Measurements from ENCODE around the gene ATXN7L1. TPM values are rescaled to one million over a fixed set of nuclear protein-coding genes. Genes with fewer than 3 reads are reported as not detected.
"Not testable (repeated sequence)": the region's sequence is repeated elsewhere in the genome, so short reads cannot be mapped to it uniquely, and the experiment has no call there.

ATXN7L1 gene
- total RNA-seq, 1 donor from 2014 or later = 8.8 TPM

DNA sequence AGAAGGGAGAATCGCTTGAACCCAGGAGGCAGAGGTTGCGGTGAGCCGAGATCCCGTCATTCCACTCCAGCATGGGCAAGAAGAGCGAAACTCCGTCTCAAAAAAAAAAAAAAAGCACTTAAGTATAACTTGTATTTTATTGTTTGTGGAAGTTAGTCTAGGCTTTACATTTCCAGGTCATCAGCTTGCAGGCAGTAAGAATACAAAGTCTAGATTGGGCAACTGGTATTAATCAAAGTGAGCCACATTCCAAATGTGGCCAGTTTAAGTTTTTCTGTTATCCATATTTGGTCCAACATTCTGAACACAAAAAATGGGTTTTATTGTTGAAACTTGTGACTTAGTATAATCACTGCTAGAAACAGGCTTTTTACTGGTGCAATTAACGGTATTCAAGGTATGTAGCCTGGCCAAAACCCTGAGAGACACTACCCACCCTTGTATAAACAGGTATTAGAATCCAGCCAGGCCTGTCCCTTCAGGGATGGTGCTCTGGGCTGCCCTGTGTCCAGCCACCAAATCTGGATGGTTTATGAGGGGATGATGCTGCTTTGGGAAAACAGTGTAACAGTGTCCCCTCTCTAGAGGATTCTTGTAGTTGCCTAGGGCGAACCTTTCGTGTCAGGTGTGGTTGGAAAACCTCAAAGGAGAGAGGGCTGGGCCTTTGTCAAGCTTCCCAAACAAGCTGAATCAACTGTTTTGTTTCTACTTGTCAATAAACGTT lies 173.0 kb downstream of the ATXN7L1 start:
- DNase-seq = no peak

DNA sequence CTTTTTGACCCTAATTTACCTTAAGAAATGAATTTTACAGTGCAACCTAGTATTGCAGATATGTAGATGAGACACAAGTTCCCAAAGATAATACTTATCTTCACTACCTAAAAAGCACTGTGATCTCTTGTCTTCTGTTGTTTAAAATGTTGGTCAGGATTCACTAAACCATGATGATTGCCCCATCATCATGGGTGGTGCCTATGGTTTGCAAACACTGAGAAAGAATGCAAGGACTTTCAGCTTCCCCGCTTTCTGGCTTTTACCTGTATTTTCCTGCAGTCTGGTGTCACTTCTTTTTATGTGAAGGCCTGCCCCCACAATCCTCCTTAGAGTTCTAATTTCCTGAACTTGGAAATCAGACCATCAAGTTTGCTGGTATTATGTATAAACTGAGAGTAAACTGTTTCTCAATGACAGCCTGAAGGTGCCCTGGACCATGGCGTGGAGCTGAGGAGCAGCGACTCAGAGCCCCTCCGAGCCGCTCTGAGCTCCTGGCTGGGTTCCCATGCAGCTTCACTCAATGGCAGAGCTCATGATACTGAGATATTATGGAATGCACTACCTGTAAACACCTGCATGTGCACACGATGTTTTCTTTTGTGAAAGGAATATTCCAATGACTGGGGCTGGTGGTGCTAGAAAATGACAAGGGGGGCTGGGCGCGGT lies 176.7 kb downstream of the ATXN7L1 start:
- DNase-seq = no peak

DNA sequence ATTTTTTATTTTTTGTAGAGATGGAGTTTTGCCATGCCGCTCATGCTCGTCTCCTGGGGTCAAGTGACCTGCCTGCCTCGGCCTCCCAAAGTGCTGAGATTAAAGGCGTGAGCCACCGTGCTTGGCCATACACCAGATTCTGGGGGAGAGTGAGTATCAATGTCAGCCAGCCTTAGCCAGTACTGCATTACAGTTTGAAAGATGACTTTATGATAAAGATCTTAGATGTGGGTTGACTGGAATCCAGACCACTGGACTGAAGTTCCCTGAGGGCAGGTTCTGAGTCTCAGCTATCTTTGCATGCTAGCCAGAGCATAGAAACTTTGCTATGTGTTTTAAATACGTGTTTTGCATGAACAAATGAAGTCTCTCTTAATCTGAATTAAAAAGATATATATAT lies 177.9 kb downstream of the ATXN7L1 start:
- DNase-seq = no peak

DNA sequence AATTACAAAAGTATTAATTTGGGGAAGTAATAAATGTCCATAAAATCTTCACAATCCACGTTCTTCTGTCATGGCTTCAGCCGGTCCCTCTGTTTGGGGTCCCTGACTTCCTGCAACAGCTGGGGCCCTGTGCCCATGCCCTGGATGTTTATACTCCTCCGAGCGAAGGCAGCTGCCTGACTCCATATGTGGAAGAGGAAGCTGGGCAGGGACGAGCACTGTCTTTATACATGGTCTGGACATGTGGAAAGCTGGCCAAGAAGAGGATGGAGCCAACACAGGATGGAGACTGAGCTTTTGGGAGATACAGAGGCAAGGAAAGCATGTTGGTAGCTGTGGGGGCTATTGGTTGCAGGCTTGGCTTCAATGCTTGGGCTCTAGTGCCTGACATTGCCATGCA lies 178.6 kb downstream of the ATXN7L1 start:
- no peak for DNase-seq

DNA sequence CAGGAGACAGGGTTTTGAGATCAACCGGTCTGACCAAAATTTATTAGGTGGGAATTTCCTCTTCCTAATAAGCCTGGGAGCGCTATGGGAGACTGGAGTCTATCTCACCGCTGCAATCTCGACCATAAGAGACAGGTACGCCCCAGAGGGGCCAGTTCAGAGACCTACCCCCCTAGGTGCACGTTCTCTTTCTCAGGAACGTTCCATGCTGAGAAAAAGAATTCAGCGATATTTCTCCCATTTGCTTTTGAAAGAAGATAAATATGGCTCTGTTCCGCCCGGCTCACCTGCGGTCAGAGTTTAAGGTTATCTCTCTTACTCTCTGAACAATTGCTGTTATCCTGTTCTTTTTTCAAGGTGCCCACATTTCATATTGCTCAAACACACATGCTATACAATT lies 179.2 kb downstream of the ATXN7L1 start:
- not testable (repeated sequence) for DNase-seq

DNA sequence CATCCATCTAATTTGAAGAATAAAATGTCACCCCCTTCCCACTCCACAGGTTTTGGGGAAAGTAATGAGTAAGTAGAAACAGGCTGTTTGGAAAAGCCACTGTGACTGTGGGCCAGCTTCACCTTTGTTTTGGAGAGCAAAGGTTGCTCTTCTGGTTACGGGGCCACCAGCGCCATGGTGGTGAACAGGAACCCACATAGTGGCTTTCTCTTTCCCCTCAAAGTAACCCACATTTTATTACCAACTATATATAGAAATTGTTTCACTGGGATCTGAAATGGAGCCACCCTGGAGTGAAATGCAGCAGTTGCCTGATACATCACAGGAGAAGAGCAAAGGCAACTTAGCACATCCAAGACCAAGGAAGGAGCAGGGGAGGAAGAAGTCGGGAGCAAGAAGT lies 182.8 kb downstream of the ATXN7L1 start:
- DNase-seq = no peak

DNA sequence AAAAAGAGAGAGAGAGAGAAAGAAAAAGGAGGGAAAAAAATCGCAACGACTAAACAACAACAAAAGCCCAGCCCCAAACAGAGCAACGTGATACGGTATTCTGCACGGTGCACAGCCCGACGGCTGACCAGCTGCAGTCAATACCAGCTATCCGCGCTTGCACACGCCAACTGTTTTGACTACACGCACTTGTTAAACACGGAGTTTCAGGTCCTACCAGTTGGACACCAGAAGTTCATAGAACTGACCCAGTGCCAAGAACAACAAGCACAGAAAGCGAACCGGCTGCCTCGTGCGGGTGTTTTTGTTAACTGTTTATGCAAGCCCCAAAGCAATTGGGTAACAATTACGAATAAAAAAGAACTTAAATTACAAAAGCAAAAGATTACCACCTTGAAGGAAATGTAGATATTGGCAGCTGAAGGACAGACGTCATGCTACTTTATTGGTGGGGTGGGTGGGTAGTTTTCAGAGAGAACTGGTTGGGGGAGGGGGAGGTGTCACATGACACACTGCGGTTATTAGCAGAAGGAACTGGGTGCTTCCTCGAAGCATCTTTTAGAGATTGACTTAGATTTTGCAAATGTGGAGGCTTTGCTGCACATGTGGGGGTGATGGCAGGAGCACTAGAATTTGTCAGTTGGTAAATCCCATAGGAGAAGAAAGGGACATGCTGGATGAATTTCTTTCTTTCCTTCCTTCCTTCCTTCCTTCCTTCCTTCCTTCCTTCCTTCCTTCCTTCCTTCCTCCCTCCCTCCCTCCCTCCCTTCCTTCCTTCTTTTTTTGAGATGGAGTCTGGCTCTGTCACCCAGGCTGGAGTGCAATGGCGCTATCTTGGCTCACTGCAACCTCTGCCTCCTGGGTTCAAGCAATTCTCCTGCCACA lies 184.5 kb downstream of the ATXN7L1 start:
- DNase-seq = peak; percentile 94

DNA sequence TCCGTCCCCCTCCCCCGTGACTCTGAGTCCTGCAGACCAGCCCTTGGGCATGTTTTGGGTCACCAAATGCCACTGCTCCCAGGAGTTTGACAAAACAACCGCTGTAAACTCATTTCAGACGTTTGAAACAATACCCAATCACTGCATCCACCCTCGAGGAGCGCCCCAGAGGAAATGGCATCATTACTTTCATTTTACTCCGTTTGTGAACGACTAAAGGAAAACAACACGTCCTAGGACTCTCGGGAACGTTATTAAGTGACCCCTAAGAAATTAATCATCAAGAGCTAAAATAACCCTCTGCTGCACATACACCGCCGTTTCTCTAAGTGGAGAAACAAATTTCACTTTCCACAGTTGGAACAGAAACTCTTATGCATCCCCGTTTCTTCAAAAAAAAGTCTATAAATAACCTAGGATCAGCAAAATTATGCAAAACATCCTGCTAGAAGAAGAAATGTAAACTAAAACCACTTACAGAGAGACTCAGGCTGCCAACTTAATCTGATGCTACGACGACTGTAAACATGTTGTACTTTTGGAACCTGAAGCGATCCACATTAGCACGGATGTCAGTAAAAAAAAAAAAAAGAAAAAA lies 185.2 kb downstream of the ATXN7L1 start:
- DNase-seq = peak; percentile 79

DNA sequence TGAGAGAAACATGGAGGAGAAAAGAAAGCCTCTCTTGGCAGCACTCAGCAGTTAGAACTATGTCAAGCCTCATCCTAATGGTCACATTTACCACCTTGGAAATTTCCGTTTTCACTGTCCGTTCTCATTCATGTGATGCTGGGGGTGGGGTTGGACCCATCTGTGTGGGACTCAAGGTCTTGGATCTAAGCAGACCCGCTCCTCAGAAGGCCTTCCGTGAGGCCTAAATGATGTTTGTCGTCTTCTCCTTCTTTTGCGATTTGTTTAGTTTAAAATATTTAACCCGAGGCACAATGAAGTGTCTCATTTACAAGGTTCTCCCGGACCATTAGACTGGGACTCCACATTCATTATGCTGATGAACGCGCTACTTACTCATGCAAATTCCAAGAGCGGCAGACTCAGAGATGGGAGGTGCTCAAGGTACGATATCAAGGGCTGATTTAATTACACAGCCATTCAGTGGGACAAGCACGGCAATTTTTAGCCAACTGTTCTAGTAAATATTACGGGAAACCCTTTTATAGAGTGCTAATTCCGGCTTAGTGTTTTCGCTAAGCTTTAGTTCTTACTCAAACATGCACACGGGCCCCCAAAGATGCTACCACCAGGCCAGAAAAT lies 186.0 kb downstream of the ATXN7L1 start:
- DNase-seq = peak; percentile 21

DNA sequence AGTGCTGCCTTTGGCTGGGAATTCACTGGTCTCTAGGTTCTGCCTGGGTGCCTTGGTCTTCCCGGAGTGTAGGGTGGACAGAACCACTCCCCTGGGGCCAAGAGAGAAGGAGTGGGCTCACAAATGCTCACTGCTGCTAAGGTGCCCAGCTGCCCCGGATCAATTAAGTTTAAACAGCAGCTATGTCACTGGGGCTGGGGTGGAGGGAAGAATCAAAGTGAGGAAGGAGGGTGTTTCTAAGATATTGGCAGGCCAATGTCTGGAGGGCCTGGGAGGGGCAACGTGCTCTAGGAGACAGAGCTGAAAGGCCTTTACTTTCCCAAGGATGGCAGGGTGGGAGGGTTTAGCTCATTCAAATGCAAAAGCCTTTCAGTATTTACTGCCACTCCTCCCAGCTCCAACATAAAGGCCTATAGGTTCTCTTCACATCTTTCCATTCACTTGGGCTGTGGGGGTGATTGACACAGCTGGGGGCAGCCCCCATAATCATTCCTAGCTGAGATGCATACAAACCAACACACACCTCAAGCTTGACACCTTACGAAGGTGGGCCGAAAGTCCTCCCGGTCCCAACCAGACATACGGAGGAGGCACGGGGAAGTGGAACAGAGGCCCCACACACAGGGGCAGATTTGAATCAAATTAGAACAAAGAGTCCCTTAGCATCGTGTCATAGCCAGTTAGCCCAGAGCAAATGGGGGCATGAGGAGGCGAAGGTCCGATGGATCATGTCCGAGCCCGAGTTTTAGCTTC lies 187.2 kb downstream of the ATXN7L1 start:
- no peak for DNase-seq

DNA sequence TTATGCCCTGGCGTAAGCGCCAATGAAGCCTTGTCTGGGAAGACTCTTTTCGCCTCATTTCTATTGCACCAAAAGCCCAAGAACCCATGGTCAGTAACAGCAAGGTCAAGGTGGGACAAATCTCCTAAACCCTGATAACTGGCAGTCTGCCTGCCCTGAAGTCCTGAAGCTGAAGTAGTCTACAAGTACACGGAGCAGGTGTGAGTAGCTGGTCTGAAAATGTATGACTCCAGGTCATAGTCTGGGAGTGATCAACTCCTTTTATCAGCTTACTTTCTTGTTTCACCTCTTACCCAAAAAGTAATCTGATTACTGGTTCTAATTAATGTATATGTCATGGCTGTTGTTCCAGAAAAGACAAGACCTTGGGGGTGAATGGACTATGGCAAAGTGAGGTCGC lies 187.8 kb downstream of the ATXN7L1 start:
- DNase-seq = no peak

DNA sequence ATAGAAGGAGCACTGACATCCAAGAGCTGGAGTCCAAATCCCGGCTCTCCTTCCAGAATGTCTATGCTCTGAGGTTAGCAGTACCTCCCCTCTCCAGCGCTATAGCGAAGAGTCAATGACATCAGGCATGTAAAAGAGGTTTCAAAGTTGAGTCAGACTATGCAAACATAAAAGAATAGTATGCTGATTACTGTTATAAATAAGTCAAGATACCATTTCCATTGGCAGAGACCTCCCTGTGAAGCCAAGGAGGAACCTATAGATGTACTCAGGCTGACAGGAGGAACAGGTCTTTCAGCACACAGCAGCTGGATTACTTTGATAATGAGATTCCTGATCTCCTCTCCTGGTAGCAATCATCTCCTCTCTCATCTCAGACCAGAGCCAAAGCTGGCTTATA lies 191.2 kb downstream of the ATXN7L1 start:
- DNase-seq = no peak

DNA sequence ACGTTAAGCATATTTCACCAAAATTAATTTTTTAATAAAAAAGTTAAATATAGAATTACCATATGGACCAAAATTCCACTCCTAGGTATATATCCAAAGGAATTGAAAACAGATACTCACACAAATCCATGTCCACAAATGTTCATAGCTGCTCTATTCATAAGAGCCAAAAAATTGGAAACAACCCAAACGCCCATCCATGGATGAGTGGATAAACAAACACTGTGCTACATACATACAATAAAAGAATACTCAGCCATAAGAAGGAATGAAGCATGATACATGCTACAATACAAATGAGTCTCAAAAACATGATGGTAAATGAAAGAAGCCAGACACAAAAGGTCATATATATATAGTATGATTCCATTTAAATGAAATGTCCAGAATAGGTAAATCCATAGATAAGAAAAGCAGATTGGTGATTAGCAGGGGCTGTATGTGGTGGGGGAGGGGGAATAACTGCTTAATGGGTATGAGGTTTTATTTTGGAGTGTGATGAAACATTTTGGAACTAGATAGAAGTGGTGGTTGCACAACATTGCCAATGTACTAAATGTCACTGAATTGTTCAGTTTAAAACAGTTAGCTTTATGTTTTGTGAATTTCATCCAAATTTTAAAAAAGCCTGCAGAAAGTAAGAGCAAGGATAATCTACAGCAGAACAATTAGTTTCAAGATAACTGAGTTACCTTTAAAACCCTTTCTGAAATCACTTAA lies 193.9 kb downstream of the ATXN7L1 start:
- no peak for DNase-seq

DNA sequence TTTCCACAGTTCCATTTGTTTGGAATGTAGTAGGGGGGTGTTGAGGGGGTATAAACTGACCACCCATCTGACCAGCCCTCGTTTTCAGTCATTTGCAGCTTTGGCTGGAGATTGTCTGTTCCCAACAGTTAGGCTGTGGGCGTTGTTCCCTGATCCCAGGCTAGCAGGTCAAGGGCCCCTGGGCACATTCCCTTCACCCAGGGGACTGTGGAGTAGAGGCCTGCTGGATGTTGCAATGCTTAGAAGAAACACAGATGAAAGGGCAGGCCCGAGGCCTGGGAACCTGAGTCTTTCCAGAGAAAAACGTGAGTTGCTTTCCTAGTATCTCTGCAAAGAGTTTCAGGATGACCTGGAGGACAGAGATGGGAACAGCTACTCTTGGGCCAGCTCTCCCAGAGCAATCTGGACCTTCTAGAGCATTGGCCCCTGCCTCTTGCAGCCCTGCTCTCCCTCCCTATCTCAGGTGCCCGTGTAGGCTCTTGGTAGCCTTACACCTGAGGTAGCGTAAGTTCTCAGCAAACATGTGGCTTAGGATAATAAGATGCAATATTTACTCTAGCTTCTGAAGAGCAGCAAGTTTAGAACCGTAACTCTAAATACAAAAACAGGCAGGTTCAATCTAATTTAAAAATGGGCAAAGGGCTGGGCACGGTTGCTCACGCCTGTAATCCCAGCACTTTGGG lies 195.8 kb downstream of the ATXN7L1 start:
- no peak for DNase-seq

DNA sequence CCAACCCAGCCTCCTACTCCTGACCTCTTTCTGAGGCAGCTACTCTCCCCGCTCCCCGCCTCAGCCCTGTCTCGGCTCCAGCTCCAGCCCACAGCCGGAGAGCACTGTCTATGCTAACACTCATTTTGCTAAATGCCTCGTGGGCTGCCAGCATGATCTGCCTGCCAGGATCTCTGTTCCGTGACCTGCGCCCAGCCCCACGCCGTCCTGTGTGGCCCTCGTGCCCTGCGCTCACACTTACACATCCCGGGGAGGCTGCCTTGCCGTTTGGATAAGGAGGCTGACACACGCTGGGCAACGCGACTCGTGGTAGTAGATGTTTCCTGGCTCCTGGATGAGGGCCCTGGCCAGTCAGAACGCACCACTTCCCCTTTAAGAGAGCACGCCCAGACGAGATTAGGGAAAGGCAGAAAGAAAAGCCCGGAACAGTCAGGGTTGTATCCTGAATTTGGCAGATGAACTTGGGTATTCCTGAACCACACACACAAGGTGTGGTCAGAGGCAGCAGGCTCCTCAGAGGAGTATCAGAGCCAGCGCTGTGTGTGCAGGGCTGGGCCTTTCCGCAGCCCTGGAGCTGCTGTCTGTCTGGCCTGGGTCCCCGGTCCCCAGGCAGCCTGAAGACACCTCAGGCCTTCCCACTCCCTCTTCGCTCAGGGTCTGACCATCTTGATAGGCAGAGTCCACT lies 197.4 kb downstream of the ATXN7L1 start:
- peak; percentile 65 for DNase-seq

DNA sequence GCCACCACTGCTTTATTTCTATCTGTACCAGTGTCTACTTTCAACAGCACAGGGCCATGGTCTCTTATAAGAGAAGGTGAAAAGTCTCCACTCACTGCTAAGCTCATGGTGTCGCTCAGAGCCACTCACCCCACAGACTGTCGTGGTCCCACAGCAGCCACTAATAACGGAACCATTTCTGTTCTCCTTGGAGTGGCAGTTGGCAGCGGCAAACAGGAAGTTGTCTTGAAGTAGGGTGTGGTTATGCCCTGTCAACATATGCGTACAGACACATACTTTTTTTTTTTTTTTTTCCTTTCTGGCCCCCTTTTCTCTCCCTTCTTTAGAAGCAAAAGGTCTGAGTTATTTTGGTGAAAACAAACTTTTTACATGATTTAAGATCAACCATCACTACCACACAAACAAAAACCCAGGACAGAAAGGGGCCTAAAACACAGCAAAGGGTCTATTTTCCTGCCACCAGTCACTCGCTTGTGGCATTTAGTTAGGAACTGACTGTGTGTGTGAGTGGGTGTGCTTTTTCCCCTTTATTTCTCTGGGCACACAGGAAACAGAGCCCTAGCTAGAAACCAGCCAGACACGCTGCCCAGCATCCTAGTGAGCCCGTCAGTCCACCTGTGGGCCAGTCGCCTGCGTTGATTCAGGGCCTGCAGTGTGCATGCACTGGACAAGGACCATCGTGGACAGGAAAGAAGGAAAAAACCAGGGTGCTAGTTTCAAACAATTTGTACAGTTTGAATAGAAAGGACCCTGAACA lies 198.4 kb downstream of the ATXN7L1 start:
- DNase-seq = peak; percentile 9

DNA sequence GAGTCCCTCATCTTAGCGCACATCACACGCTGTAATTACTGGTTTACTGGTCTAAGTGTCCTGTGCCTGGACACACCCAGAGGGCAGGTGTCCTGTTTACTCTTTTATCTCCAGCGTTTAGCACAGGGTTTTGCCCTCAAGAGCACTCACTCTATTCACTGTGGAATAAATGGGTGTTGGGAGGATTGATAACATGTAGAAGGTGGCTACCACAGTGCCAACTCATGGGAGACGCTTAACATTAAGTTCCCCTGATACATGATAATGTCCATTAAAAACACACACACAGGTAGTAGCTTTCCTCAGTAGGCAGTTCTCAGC lies 199.0 kb downstream of the ATXN7L1 start:
- DNase-seq = no peak

DNA sequence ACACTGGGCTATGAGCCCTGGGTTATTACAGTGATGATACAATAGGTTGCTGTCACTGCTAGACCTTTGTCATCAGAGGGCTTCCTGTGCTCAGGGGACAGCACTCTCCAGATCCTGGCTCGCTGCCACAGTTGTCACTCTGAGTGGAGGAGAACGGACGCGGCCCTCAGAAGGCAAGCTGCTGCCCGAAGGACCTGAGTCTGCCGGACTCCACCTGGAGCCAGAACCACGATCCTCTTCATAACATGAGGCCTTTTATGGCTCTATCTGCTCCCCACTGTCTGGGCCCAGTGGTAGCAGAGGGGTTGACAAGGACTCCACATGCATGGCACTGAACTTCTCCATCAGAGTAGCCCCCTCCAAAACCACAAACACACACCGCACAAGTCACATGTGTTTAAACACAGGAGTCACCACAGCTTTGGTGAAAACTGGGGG lies 200.4 kb downstream of the ATXN7L1 start:
- DNase-seq = no peak

Data from dermis blood vessel endothelial cell (primary cell).